Activated T-cell treated with anti-CD3 and anti-CD28 coated beads for 1 hour (primary cell): ENCODE measurements around the gene COL28A1.
A peak's percentile ranks its signal among the peaks of the same experiment; 100 is the strongest.
"Not testable (repeated sequence)": the region's sequence is repeated elsewhere in the genome, so short reads cannot be mapped to it uniquely, and the experiment has no call there.

Experiments
- DNase-seq: peaks from one replicate; pipeline ENCODE4 v3.0.0-alpha.2; 2020; ENCODE audit warnings: low read depth

Gene COL28A1

DNA sequence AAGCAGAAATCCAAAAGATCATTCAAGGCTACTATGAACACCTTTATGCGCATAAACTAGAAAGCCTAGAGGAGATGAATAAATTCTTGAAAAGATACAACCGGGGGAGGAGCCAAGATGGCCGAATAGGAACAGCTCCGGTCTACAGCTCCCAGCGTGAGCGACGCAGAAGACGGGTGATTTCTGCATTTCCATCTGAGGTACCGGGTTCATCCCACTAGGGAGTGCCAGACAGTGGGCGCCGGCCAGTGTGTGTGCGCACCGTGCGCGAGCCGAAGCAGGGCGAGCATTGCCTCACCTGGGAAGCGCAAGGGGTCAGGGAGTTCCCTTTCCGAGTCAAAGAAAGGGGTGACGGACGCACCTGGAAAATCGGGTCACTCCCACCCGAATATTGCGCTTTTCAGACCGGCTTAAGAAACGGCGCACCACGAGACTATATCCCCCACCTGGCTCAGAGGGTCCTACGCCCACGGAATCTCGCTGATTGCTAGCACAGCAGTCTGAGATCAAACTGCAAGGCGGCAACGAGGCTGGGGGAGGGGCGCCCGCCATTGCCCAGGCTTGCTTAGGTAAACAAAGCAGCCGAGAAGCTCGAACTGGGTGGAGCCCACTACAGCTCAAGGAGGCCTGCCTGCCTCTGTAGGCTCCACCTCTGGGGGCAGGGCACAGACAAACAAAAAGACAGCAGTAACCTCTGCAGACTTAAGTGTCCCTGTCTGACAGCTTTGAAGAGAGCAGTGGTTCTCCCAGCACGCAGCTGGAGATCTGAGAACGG lies 70.5 kb downstream of the COL28A1 start:
- not testable (repeated sequence) for DNase-seq

DNA sequence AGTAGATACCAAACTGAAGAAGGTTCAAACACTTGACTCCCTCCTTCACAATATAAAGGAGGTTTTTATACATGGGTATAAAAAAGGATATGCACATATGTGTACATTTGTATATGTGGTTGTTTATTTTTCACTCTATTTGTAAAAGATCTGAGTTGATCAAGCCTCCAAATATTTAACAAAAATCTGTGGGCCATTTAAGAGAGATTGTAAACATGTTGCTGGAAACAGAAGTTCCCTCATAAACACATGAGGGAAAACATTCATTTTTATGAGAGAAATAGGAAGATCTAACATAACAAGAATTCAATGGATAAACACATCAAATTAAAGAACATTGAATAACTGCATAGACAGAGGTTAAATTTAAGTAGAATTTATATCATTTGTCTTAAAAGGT lies 81.7 kb downstream of the COL28A1 start:
- DNase-seq, result no peak

DNA sequence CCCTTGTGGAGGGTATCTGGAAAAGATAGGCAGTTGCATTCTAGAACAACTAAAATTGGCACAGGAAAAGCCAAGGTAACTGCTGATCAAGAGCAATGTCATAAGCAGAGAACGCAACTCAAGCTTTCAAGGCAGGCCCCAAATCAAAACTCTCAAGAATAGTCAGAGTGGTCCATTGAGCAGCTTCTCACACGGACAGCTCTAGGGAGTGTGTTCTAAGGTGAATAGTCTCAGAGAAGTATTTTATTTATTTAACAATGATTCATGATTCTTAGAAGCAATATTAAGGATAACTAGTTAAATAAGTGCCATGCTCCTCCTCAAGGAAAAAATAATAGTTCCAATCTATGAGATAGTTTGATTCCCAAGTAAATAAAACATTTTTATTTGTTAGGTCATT lies 83.0 kb downstream of the COL28A1 start:
- no peak for DNase-seq

DNA sequence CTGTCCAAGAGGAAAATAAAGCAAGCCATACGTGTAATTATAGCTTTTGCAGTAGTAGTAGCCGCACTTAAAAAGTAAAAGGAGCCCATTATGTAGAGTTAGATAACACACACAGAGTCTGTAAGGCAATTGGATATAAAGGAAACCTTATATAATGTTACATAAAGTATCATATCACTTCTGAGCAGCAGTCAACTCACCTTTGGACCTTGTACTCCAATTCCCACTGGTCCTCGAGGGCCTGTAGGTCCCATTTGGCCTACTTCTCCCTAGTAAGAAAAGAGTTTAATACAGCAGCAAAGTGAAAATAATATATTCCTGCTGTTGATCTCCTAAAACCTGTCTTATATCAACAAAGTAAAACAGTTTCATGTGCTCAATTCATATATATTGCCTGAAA lies 83.6 kb downstream of the COL28A1 start:
- no peak for DNase-seq

DNA sequence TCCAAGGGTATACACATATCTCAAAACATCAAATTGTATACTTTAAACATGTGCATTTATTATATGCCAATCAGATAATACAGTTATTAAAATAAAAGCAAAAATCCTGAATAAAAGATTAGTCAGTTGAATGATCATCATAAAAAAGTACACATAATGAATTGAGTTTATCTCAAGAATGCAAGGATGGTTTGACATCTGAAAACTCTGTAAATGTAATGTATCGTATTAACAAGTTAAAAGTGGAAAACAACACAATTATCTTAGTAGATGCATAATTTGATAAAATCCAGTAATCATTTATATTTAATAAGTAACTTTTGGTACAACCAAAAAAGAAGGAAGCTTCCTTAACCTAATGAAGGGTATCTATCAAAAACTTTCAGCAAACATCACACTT lies 86.6 kb downstream of the COL28A1 start:
- DNase-seq, result no peak

DNA sequence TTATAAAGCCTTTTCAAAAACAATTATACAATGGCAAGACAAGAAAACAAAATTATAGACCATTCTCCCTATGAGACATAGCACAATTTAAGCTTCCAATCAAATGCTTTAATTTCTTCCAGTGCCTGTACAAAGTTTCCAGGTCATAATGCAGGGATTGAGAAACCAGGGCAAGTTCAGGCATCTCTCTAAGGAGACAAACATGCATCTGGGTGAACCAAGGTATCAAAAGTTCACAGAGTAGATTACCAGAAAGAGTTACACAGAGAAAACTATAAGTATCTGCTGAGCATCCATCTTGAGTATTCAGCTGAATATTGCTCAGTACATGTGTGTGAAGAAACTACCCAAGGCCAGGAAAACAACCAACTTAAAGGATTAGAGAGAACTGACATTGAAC lies 89.1 kb downstream of the COL28A1 start:
- no peak for DNase-seq

GRCh38 chr7:7443806-7444350 lies 91.8 kb downstream of the COL28A1 start:
- no peak for DNase-seq

DNA sequence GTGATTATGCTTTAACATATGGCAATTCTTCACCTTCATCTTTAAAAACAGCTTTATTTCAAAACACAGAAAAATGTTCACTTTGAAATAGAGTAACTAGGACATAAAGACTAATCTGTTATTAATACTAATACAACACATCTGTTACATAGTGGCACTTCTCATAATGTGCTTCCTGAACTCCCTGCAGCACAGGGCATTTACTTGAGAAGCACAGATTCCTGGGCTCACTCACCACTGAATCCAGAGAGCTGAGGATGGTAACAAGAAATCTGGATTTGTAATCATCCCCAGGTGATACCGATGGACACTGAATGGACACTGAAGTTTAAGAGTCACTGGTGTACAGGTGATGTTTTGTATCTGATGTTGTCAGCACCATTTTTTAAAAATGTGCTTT lies 96.1 kb downstream of the COL28A1 start:
- no peak for DNase-seq

GRCh38 chr7:7438851-7439250 lies 96.8 kb downstream of the COL28A1 start:
- no peak for DNase-seq

- no peak for DNase-seq
Observed at GRCh38 chr7:7435978-7436377, 99.7 kb downstream of the COL28A1 start.

- no peak for DNase-seq
Observed at GRCh38 chr7:7434329-7434728, 101.3 kb downstream of the COL28A1 start.

DNA sequence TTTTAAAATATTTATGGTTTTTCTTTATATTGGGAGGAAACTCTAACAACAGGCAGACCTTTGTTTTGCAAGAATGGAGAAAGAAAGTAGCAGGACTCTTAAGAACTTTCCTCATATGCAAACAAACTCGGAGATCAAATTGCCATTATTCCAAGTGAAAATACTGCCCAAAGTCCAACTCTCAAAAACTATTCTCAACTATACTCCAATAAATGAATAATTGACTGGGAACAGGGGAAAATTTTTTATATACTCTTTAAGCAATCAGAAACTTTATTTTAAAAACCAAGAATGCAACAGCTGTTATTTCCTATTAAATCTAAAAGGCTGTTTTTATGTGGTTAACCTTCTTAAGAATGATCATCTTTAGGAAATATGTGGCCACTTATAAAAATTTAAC lies 101.9 kb downstream of the COL28A1 start:
- DNase-seq, result no peak

DNA sequence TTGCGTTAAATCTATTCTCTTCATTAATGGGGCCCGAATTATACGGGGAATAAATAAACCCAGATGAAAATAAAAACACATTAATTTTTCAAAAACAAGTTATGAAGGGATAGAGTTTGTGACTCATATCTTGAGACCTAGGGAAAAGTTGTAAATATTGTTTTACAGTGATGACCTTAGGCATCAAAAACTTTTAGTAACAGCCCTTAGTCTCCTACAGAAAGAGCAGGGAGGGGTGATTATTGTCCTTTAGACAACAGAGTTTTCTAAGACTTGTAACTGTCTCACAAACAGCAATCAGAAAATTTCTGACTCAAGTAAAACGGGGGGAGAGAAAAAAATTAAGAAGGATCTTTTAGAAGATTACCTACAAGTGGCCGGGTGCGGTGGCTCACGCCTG lies 102.7 kb downstream of the COL28A1 start:
- no peak for DNase-seq

DNA sequence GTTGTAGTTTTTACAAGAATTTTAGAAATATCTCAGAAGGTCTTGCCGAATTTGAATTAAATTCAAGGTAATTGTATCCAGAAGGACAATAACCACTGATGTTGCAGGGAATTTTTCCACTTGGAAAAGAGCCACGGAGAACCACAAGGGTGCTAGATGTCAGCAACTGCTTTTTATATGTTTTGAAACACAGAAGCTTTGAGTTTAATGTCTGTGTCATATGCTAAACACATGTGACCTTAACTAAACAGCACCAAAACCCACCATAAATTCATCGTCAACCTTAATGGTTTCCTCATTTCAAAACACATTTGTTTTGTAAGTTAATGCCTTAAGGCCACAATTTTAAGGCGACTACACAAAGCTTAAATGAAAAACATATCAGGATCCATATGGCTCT lies 106.9 kb downstream of the COL28A1 start:
- DNase-seq, result no peak

GRCh38 chr7:7427363-7427762 lies 108.3 kb downstream of the COL28A1 start:
- no peak for DNase-seq

DNA sequence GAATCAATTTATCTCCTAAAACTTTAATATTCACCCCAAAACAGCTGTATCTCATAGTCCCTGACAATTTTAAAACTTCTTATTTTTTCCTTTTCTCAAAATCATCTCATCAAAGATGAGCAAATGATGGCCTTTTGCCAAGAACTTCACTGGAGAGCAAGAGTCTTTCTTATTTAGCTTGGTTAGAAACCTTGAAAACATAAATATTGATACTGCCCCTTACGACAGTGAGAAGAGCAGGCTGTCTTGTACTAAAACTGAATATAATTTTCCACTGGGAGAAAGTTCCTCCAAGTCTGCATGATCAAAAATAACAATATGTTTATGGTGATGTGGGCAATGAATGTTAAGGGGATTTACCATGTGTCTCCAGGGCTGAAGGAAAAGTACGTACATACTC lies 109.0 kb downstream of the COL28A1 start:
- DNase-seq, result no peak

DNA sequence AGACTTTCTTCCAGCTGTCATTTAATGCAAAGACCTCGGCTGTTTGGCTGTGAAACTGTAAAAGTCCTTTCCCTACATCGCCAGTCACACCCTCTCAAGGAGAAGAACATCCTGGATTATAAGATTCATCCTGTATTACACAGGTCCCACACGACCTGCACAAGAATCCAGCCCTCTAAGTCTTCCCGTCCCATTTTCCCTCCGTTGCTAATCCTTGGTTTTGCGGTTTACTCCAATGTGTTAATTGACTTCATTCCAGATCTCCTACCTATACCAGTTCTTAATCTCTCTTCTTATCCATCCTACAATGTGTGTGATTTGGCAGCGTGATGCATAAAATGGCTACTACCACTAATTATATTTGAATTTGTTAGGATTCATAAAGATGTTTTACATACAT lies 110.4 kb downstream of the COL28A1 start:
- no peak for DNase-seq

DNA sequence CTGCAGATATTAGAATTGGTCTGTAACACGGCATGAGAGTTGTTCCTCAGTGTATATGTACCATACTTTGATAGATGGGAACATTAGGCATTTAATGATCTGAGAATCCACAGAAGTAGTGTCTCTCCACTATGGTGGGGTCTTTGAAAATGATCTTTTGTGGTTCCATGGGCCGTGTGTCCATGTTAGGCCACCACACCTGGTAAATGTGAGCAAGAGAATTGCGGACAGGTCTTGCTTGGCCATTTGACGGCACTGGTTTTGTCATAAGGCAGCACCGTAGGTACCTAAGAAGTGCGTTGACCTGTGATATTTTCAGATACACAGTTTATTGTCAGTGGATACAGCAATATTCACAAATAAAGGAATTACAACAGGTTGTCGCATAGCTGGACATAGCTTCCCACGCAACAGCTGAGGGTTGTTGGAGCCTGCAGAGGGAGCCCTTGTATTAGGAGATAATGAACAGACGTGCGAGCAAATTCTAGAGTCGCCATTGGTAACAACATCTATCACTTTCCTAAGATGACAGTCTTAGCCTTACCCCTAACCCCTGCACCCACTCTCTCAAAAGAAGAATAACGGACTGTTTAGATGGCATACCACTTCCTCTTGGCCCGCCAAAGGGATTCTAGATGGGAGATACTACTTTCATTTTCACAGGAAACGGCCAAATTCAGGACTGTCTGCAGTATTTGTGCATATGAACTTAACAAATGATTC lies 111.4 kb downstream of the COL28A1 start:
- DNase-seq, result peak; percentile 17

DNA sequence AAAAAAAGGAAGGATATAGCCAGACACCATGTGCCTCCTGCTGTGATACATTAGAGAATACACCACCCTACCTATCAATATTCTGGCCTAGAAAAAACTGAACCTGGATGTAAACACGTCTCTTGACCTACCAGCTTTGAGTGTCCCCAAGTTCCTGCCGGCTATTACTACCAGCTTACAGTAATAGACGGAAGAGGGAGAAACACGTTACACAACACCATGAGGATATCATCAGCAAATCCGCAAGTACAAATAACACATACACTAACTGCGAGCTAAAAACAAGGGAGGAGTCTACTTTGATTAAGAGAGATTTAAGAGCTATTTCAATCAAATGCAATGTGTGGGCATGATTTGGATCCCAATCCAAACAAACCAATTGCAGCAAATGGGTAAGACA lies 113.0 kb downstream of the COL28A1 start:
- DNase-seq, result no peak

GRCh38 chr7:7421826-7422225 lies 113.8 kb downstream of the COL28A1 start:
- no peak for DNase-seq

DNA sequence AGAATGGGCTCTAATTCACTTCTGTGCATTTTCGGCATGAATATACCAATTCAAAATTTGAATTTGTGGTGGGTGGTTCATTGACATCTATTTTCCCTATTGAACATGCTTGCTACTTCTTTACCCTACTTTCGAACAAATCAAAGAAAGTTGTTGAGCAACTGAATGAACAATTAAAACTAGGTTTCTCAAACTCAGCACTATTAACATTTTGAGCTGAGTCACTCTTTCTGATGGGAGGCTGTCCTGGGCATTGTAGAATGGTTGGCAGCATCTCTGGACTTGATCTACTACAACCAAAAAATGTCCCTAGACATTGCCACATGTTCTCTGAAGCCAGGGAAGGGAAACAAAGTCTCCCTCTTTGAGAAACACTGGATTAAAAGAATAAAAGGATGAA lies 116.7 kb downstream of the COL28A1 start:
- no peak for DNase-seq

- no peak for DNase-seq
Observed at GRCh38 chr7:7417851-7418250, 117.8 kb downstream of the COL28A1 start.

DNA sequence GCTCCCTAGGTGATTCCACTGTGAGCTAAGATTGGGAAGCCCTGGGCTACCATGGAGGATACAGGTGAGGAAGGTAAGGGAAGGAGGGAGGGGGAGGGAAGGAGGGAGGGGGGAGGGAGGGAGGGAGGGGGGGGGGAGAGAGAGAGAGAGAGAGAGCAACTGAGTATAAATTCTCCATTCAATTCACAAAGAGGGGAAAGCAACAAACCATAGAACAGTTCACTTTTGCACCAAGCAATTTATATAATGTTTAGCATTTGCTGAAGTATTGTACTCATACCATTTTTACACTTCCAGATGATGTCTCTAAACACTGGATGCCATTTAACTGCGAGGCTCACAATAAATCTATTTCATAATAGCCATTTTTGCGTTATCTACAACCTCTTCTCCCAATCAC lies 118.3 kb downstream of the COL28A1 start:
- DNase-seq, result no peak
